ENCODE measurements around the gene TMEM187.

DNA sequence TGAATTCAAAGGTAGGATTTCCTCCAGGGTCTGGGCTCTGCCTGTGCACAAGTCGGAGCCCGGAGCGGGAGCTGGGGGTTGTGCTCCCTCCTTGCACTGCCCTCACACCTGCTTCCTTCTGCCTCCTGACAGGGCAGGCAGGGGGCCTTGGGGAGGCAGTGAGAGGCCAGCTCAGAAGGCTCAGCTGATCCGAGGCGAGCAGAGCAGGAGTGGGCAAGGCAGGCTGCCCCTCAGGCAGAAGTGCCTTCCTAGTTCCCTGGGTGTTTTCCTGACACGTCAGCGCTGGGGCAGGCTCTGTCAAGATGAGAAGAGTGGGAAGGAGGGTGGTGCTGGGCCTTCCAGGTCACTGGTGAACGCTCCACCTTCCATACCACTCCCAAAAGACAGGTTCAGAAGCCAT lies 52.7 kb downstream of the TMEM187 start:
- TF ChIP-seq, protein P1, sequence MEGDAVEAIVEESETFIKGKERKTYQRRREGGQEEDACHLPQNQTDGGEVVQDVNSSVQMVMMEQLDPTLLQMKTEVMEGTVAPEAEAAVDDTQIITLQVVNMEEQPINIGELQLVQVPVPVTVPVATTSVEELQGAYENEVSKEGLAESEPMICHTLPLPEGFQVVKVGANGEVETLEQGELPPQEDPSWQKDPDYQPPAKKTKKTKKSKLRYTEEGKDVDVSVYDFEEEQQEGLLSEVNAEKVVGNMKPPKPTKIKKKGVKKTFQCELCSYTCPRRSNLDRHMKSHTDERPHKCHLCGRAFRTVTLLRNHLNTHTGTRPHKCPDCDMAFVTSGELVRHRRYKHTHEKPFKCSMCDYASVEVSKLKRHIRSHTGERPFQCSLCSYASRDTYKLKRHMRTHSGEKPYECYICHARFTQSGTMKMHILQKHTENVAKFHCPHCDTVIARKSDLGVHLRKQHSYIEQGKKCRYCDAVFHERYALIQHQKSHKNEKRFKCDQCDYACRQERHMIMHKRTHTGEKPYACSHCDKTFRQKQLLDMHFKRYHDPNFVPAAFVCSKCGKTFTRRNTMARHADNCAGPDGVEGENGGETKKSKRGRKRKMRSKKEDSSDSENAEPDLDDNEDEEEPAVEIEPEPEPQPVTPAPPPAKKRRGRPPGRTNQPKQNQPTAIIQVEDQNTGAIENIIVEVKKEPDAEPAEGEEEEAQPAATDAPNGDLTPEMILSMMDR (IDR thresholded peaks at IDR 0.05): no peak
- no peak for TF ChIP-seq POLR2A (IDR thresholded peaks at IDR 0.05)
- no peak for TF ChIP-seq POLR2AphosphoS5 (IDR thresholded peaks at IDR 0.05)
